HG03354 (cell line): ENCODE data around the gene KANK2.

Experiments used
- ATAC-seq: cut with Tn5 transposase; IDR thresholded peaks from one replicate; pipeline ENCODE4 v1.9.1; 2021; ENCODE audit warnings: mild to moderate bottlenecking; ENCODE audit not compliant: unreplicated experiment, poor library complexity, severe bottlenecking

The KANK2 gene

DNA sequence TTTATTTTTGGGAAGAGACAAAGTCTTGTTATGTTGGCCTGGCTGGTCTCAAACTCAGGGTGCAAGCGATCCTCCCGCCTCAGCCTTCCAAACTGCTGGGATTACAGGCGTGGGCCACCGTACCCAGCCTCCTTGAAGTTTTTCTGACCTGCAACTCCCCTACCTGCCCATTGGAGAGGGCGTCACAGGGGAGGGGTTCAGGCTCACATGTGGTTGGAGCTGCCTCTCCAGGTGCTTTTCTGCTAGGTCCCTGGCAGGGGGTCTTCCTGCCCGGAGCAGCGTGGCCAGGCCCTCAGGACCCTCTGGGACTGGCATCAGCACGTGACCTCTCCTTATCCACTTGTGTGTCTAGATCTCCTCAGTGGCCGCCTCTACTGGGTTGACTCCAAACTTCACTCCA, 80.8 kb downstream of the KANK2 start:
- ATAC-seq: no peak

DNA sequence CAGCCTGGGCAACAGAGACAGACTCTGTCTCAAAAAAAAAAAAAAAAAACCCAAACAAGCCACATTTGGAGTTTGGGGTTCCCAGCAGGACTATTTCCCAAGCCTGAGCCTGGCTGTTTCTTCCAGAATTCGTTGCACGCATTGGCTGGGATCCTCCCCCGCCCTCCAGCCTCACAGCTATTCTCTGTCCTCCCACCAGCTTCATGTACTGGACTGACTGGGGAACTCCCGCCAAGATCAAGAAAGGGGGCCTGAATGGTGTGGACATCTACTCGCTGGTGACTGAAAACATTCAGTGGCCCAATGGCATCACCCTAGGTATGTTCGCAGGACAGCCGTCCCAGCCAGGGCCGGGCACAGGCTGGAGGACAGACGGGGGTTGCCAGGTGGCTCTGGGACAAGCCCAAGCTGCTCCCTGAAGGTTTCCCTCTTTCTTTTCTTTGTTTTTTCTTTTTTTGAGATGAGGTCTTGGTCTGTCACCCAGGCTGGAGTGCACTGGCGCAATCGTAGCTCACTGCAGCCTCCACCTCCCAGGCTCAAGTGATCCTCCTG, 81.4 kb downstream of the KANK2 start:
- ATAC-seq: no peak

DNA sequence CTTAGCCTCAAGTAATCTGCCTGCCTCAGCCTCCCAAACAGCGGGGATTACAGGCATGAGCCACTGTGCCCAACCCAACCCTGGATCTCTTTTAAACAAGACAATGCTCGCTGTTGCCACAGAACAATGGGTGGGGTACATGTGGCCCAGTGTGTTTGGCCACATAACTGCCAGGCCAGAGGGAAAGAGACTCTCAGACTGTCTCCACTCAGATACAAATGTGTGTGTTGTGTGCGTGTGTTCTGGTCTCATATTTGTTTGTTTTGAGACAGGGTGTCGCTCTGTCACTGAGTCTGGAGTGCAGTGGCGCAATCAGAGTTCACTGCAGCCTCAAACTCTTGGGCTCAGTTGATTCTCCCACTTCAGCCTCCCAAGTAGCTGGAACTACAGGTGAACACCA, 82.3 kb downstream of the KANK2 start:
- ATAC-seq: no peak
